H9 (cell line): ENCODE data around the gene MRLN. TPM values are rescaled to one million over a fixed set of nuclear protein-coding genes. Genes with fewer than 3 reads are reported as not detected.
"Not testable (repeated sequence)": the region's sequence is repeated elsewhere in the genome, so short reads cannot be mapped to it uniquely, and the experiment has no call there.

Source experiments
- DNase-seq: peaks from one replicate; pipeline ENCODE4 v3.0.0-alpha.2; 2017
- H2AFZ ChIP-seq: one replicate; pipeline ENCODE4 v1.6.1; 2013; ENCODE audit warnings: mild to moderate bottlenecking, low read length, control low read depth, moderate library complexity
- H2AK5ac ChIP-seq: 2 replicates; pipeline ENCODE4 v1.6.1; 2013; ENCODE audit warnings: low read length, control low read depth, mixed read lengths; ENCODE audit not compliant: insufficient read length
- H2BK120ac ChIP-seq: one replicate; pipeline ENCODE4 v1.6.1; 2013; ENCODE audit warnings: low read depth, mild to moderate bottlenecking, low read length, control low read depth, inconsistent platforms; ENCODE audit not compliant: poor library complexity, severe bottlenecking
- H2BK12ac ChIP-seq: 2 replicates; pipeline ENCODE4 v1.6.1; 2013; ENCODE audit warnings: low read length, control low read depth, mixed read lengths, low read depth; ENCODE audit not compliant: insufficient read length
- H2BK15ac ChIP-seq: 2 replicates; pipeline ENCODE4 v1.6.1; 2013; ENCODE audit warnings: low read depth, low read length, control low read depth
- H2BK20ac ChIP-seq: one replicate; pipeline ENCODE4 v1.6.1; 2013; ENCODE audit warnings: low read depth, mild to moderate bottlenecking, low read length, control low read depth, inconsistent platforms; ENCODE audit not compliant: poor library complexity, severe bottlenecking
- H2BK5ac ChIP-seq: 2 replicates; pipeline ENCODE4 v1.6.1; 2013; ENCODE audit warnings: low read length, control low read depth, mixed read lengths; ENCODE audit not compliant: insufficient read length
- H3K14ac ChIP-seq: 2 replicates; pipeline ENCODE4 v1.6.1; 2013; ENCODE audit warnings: low read length, control low read depth; ENCODE audit not compliant: insufficient read depth
- H3K18ac ChIP-seq: 2 replicates; pipeline ENCODE4 v1.6.1; 2013; ENCODE audit warnings: low read depth, mild to moderate bottlenecking, mixed read lengths, low read length, control low read depth; ENCODE audit not compliant: insufficient read length
- H3K23ac ChIP-seq: 2 replicates; pipeline ENCODE4 v1.6.1; 2013; ENCODE audit warnings: low read length, control low read depth, mixed read lengths, low read depth; ENCODE audit not compliant: insufficient read length
- H3K23me2 ChIP-seq: 2 replicates; pipeline ENCODE4 v1.6.1; 2013; ENCODE audit warnings: low read depth, mild to moderate bottlenecking, mixed read lengths, low read length, control low read depth; ENCODE audit not compliant: insufficient read length, poor library complexity, severe bottlenecking
- H3K27ac ChIP-seq: 2 replicates; pipeline ENCODE4 v1.5.1; 2013; ENCODE audit warnings: low read length, control low read depth, mixed read lengths, low read depth; ENCODE audit not compliant: insufficient read length
- H3K27me3 ChIP-seq: 2 replicates; pipeline ENCODE4 v1.6.1; 2013; ENCODE audit warnings: low read length, control low read depth, inconsistent platforms; ENCODE audit not compliant: insufficient read depth
- H3K4ac ChIP-seq: 2 replicates; pipeline ENCODE4 v1.6.1; 2013; ENCODE audit warnings: low read depth, mild to moderate bottlenecking, control low read depth, inconsistent platforms, low read length, moderate library complexity
- H3K4me1 ChIP-seq: 2 replicates; pipeline ENCODE4 v1.6.1; 2013; ENCODE audit warnings: low read length, control low read depth, inconsistent platforms; ENCODE audit not compliant: insufficient read depth
- H3K4me2 ChIP-seq: 2 replicates; pipeline ENCODE4 v1.6.1; 2013; ENCODE audit warnings: low read length, control low read depth, mixed read lengths; ENCODE audit not compliant: insufficient read length, insufficient read depth
- H3K56ac ChIP-seq: 2 replicates; pipeline ENCODE4 v1.6.1; 2013; ENCODE audit warnings: low read depth, mild to moderate bottlenecking, mixed read lengths, low read length, control low read depth; ENCODE audit not compliant: insufficient read length
- H3K79me1 ChIP-seq: 2 replicates; pipeline ENCODE4 v1.6.1; 2013; ENCODE audit warnings: low read depth, mild to moderate bottlenecking, moderate library complexity, low read length, control low read depth, inconsistent platforms; ENCODE audit not compliant: insufficient read depth, poor library complexity, severe bottlenecking
- H3K79me2 ChIP-seq: 2 replicates; pipeline ENCODE4 v1.6.1; 2013; ENCODE audit warnings: low read length, control low read depth, inconsistent platforms; ENCODE audit not compliant: insufficient read depth
- H3K9ac ChIP-seq: 2 replicates; pipeline ENCODE4 v1.6.1; 2013; ENCODE audit warnings: low read length, control low read depth, mixed read lengths; ENCODE audit not compliant: insufficient read length; ENCODE audit errors: extremely low read depth
- H3K9me3 ChIP-seq: one replicate; pipeline ENCODE4 v1.6.1; 2013; ENCODE audit warnings: low read depth, low read length, inconsistent platforms; ENCODE audit not compliant: control insufficient read depth
- H3T11ph ChIP-seq: one replicate; pipeline ENCODE4 v1.6.1; 2013; ENCODE audit warnings: mild to moderate bottlenecking, low read length, control low read depth, inconsistent platforms
- H4K20me1 ChIP-seq: one replicate; pipeline ENCODE4 v1.6.1; 2013; ENCODE audit not compliant: control insufficient read depth, insufficient read length, insufficient read depth
- H4K5ac ChIP-seq: 2 replicates; pipeline ENCODE4 v1.6.1; 2013; ENCODE audit warnings: low read depth, mild to moderate bottlenecking, mixed read lengths, low read length, control low read depth; ENCODE audit not compliant: insufficient read length
- H4K8ac ChIP-seq: replicated peaks from 2 replicates; pipeline ENCODE4 v1.6.1; 2013; ENCODE audit warnings: low read length, control low read depth, mixed read lengths, low read depth; ENCODE audit not compliant: insufficient read length
- H4K91ac ChIP-seq: 2 replicates; pipeline ENCODE4 v1.6.1; 2013; ENCODE audit warnings: low read depth, mild to moderate bottlenecking, moderate library complexity, mixed read lengths, low read length, control low read depth; ENCODE audit not compliant: insufficient read length
- H3K27ac Mint-ChIP-seq, 3 experiments: 2 replicates in 2 of 3; 3 replicates in 1 of 3; pipeline ENCODE4 v1.8.0; 2020 to 2021; ENCODE audit warnings: mixed read lengths in 3 of 3, mild to moderate bottlenecking in 1 of 3, moderate library complexity in 1 of 3
- H3K27me3 Mint-ChIP-seq: 2 replicates; pipeline ENCODE4 v1.8.0; 2021; ENCODE audit warnings: low read depth, mild to moderate bottlenecking, moderate library complexity, mixed read lengths
- H3K36me3 Mint-ChIP-seq, 3 experiments: 2 replicates in 2 of 3; 3 replicates in 1 of 3; pipeline ENCODE4 v1.8.0; 2020 to 2021; ENCODE audit warnings: low read depth in 3 of 3, mixed read lengths in 3 of 3; ENCODE audit not compliant: insufficient read depth in 1 of 3
- H3K4me1 Mint-ChIP-seq, 2 experiments: 2 replicates each; pipeline ENCODE4 v1.8.0; 2020; ENCODE audit warnings: mixed read lengths in 2 of 2
- H3K4me3 Mint-ChIP-seq, 2 experiments: 2 replicates in 1 of 2; 3 replicates in 1 of 2; pipeline ENCODE4 v1.8.0; 2020 to 2021; ENCODE audit warnings: mild to moderate bottlenecking in 2 of 2, mixed read lengths in 2 of 2, moderate library complexity in 1 of 2
- H3K9me3 Mint-ChIP-seq, 2 experiments: 2 replicates in 1 of 2; 3 replicates in 1 of 2; pipeline ENCODE4 v1.8.0; 2020; ENCODE audit warnings: mild to moderate bottlenecking in 2 of 2, mixed read lengths in 2 of 2, moderate library complexity in 1 of 2
- WGBS: extraction: QIAGEN DNeasy Blood & Tissue Kit; methylation state at CpG from one replicate; pipeline ENCODE4 v1.1.7; 2013; ENCODE audit warnings: missing lambda C conversion rate, low lambda C conversion rate, mixed read lengths; ENCODE audit not compliant: insufficient read length; ENCODE audit errors: extremely low coverage; 5-methylcytosine and 5-hydroxymethylcytosine counted together
- total RNA-seq: library from RNA; stranded (reverse); gene quantifications from 2 replicates; pipeline ENCODE4 v1.2.1, GENCODE V29; 2021
- TF ChIP-seq, protein P1 (sequence below): fragments of 200-600 bp; sonication (generic); conservative IDR thresholded peaks from 3 replicates; pipeline ENCODE4 v1.8.0; 2021; ENCODE audit warnings: antibody characterized with exemption, mild to moderate bottlenecking

Gene MRLN
- total RNA-seq, 1 experiment from 2014 or later, result not detected

DNA sequence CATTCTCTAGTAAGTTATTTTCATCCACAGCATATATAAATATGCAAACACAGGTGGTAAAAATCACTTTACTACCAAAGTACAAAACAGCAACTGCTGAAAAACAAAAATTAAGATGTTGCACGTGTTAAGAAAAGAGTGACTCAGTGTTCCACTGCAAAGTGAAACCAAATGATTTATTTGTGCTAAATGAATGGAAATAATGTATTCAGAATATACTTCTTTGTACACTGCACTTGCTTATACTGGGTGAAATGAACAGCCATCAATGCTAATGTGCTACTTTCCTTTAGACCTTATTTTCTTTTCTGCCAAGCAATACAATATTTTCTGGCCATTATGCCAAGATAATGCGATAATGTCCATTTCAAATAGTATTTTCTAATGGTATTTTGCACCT is 38.3 kb upstream of the MRLN start:
- Histone ChIP-seq H2AFZ (no peak overlapping the region), H2AK5ac (no peak overlapping the region), H3K18ac (no peak overlapping the region), H3K79me1 (no peaks in the 10 kb centered on the region), H3K27ac (no peak overlapping the region), H4K8ac (no peak overlapping the region), H3K14ac (no peak overlapping the region), H3K27me3 (no peaks in the 10 kb centered on the region), H3K4me2 (no peak overlapping the region), H2BK12ac (no peak overlapping the region), H3K23ac (no peak overlapping the region), H4K5ac (no peak overlapping the region), H3T11ph (no peak overlapping the region), H4K20me1 (no peaks in the 10 kb centered on the region), H3K79me2 (no peaks in the 10 kb centered on the region), H3K23me2 (no peaks in the 10 kb centered on the region), H2BK15ac (no peak overlapping the region), H3K56ac (no peak overlapping the region), H3K9ac (no peak overlapping the region), H2BK5ac (no peak overlapping the region), H3K9me3 (no peaks in the 10 kb centered on the region), H3K4ac (no peak overlapping the region), H2BK20ac (no peak overlapping the region), H4K91ac (no peak overlapping the region), H3K4me1 (no peaks in the 10 kb centered on the region), H2BK120ac (no peak overlapping the region)
- TF ChIP-seq, protein P1, sequence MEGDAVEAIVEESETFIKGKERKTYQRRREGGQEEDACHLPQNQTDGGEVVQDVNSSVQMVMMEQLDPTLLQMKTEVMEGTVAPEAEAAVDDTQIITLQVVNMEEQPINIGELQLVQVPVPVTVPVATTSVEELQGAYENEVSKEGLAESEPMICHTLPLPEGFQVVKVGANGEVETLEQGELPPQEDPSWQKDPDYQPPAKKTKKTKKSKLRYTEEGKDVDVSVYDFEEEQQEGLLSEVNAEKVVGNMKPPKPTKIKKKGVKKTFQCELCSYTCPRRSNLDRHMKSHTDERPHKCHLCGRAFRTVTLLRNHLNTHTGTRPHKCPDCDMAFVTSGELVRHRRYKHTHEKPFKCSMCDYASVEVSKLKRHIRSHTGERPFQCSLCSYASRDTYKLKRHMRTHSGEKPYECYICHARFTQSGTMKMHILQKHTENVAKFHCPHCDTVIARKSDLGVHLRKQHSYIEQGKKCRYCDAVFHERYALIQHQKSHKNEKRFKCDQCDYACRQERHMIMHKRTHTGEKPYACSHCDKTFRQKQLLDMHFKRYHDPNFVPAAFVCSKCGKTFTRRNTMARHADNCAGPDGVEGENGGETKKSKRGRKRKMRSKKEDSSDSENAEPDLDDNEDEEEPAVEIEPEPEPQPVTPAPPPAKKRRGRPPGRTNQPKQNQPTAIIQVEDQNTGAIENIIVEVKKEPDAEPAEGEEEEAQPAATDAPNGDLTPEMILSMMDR, result no peak
- no peaks in the 10 kb centered on the region; a peak in 1 of 5 replicates for H3K9me3 Mint-ChIP-seq
- peaks cover 7% of the 10 kb centered on the region in 2 experiments for H3K4me1 Mint-ChIP-seq
- no peak for DNase-seq
- H3K36me3 Mint-ChIP-seq, result peaks cover 35 to 52% (median 48%) of the 10 kb centered on the region in 3 experiments; a peak in 6 of 7 replicates
- no peak overlapping the region for H3K27ac Mint-ChIP-seq
- H3K4me3 Mint-ChIP-seq, result no peak overlapping the region
- H3K27me3 Mint-ChIP-seq, result no peaks in the 10 kb centered on the region
- no CpG with 5 or more reads among the region's 2 CpGs for WGBS

GRCh38 chr10:59790080-59790479 is 36.8 kb upstream of the MRLN start:
- H3T11ph ChIP-seq, H2AFZ ChIP-seq, H3K9me3 ChIP-seq, H3K4me3 Mint-ChIP-seq, H3K9ac ChIP-seq, H3K23me2 ChIP-seq, H4K20me1 ChIP-seq, H4K91ac ChIP-seq, H3K23ac ChIP-seq, H3K4me1 ChIP-seq, H3K14ac ChIP-seq, H2BK15ac ChIP-seq, H2BK120ac ChIP-seq, H3K18ac ChIP-seq, H3K4me2 ChIP-seq, H3K4ac ChIP-seq, H2BK12ac ChIP-seq, DNase-seq, H2AK5ac ChIP-seq, H4K8ac ChIP-seq, H2BK20ac ChIP-seq, H3K9me3 Mint-ChIP-seq, H3K79me1 ChIP-seq, H2BK5ac ChIP-seq, H3K27me3 ChIP-seq, H3K79me2 ChIP-seq, H3K56ac ChIP-seq, H3K27me3 Mint-ChIP-seq, H3K4me1 Mint-ChIP-seq, H3K27ac ChIP-seq, H4K5ac ChIP-seq: not testable (repeated sequence)
- Mint-ChIP-seq H3K27ac (peak overlapping the region in 1 of 3 experiments; percentile 68; a peak in 1 of 7 replicates), H3K36me3 (peaks cover 28 to 39% (median 38%) of the 10 kb centered on the region in 3 experiments; a peak in 6 of 7 replicates)
- no CpG with 5 or more reads among the region's 2 CpGs for WGBS
